ENCODE measurements around the gene THOP1. TPM values are rescaled to one million over a fixed set of nuclear protein-coding genes. Genes with fewer than 3 reads are reported as not detected.

THOP1 gene
- total RNA-seq, 1 donor from 2014 or later, result 29.3 TPM

- ATAC-seq (no peak), DNase-seq (peak; percentile 59)
- H3K36me3 ChIP-seq, result peaks cover 20% of the 10 kb centered on the region
- intact Hi-C loops (cut with DNase I), result no loop called here
- no peaks in the 10 kb centered on the region for H3K9me3 ChIP-seq
- TF ChIP-seq, protein P1, sequence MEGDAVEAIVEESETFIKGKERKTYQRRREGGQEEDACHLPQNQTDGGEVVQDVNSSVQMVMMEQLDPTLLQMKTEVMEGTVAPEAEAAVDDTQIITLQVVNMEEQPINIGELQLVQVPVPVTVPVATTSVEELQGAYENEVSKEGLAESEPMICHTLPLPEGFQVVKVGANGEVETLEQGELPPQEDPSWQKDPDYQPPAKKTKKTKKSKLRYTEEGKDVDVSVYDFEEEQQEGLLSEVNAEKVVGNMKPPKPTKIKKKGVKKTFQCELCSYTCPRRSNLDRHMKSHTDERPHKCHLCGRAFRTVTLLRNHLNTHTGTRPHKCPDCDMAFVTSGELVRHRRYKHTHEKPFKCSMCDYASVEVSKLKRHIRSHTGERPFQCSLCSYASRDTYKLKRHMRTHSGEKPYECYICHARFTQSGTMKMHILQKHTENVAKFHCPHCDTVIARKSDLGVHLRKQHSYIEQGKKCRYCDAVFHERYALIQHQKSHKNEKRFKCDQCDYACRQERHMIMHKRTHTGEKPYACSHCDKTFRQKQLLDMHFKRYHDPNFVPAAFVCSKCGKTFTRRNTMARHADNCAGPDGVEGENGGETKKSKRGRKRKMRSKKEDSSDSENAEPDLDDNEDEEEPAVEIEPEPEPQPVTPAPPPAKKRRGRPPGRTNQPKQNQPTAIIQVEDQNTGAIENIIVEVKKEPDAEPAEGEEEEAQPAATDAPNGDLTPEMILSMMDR (IDR thresholded peaks at IDR 0.05), result no peak
- no peak overlapping the region for H3K27ac ChIP-seq
- no peaks in the 10 kb centered on the region for H3K4me1 ChIP-seq
- no peaks in the 10 kb centered on the region for H3K27me3 ChIP-seq
- H3K4me3 ChIP-seq, result no peak overlapping the region
Observed at GRCh38 chr19:2811735-2812413, 26.6 kb downstream of the THOP1 start.

DNA sequence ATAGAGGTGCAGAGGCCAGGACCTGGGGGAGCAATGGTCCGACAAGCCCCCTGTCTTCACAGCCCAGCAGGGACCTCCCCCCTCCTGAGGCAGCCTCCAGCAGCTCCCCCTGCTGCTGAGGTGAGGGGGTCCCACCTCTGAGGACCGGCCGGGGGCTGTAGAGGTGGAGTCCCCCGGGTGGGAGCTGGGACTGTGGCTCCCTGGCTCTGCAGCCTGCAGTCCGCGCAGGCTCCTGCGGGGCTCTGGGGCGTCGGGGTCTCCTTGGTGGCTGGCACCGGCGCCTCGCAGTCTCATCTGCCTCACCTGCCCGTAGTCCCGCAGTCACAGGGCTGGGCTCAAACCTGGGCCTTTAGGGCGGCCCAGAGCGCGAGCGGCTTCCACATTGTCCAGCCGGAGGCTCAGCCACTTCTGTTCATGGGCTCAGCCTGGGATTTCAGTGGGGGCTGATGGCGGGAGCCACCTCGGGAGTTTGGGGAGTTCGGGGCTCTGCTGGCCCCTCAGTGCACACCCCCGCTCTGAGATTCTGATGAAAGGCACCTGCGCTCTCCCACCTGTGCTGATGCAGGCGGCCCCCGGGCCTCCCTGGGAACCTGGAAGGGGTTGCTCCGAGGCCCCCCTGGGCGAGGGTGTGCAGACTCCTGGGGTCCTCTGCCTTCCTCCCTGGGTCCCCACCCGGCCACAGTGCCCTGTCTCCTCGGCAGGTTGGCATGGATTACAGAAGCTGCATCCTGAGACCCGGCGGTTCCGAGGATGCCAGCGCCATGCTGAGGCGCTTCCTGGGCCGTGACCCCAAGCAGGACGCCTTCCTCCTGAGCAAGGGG is 27.3 kb downstream of the THOP1 start:
- TF ChIP-seq, protein P1 (IDR thresholded peaks at IDR 0.05), result no peak
- ATAC-seq (no peak), DNase-seq (peak; percentile 56)
- H3K27ac ChIP-seq, result no peak overlapping the region
- no peaks in the 10 kb centered on the region for H3K4me1 ChIP-seq
- H3K27me3 ChIP-seq, result no peaks in the 10 kb centered on the region
- peaks cover 14% of the 10 kb centered on the region for H3K36me3 ChIP-seq
- intact Hi-C loops (cut with DNase I), result no loop called here
- H3K4me3 ChIP-seq, result no peak overlapping the region
- no peaks in the 10 kb centered on the region for H3K9me3 ChIP-seq

GRCh38 chr19:2813235-2814160 is 28.2 kb downstream of the THOP1 start:
- H3K4me1 ChIP-seq, result no peaks in the 10 kb centered on the region
- DNase-seq, result no peak

DNA sequence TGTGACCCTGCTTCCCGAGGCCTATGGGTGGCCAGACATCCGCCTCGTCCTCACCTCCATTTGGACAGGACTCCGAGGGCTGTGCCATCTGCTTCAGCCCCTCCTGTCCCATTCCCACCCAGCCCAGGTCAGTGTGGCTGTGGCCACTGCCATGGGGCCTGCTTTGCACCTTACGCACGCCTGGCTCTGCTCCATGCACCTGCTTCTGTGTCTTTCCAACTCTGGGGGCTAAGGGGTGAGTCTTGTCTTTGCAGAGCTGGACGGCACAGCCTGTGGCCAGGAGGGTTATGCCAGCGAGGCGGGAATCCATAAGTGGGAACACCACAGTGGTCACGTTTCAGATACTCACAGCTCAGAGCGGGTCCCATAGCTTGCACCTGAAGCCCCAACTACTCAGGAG is 29.1 kb downstream of the THOP1 start:
- Histone ChIP-seq H3K27ac (no peak overlapping the region), H3K4me3 (no peak overlapping the region), H3K4me1 (no peaks in the 10 kb centered on the region), H3K36me3 (peaks cover 5% of the 10 kb centered on the region), H3K9me3 (no peaks in the 10 kb centered on the region), H3K27me3 (no peaks in the 10 kb centered on the region)
- no peak for ATAC-seq
- DNase-seq, result no peak
- TF ChIP-seq, protein P1 (IDR thresholded peaks at IDR 0.05), result no peak
- intact Hi-C loops (cut with DNase I), result no loop called here

More at GRCh38 chr19:2813235-2814160, 28.2 kb downstream of the THOP1 start:
- no peak overlapping the region for H3K4me3 ChIP-seq
- TF ChIP-seq, protein P1 (IDR thresholded peaks at IDR 0.05), result no peak
- H3K9me3 ChIP-seq, result no peaks in the 10 kb centered on the region
- no peaks in the 10 kb centered on the region for H3K27me3 ChIP-seq
- no peak for ATAC-seq
- intact Hi-C loops (cut with DNase I), result no loop called here
- H3K36me3 ChIP-seq, result peaks cover 14% of the 10 kb centered on the region
- no peak overlapping the region for H3K27ac ChIP-seq

- intact Hi-C loops (cut with DNase I), result no loop called here
Observed at GRCh38 chr19:2815191-2815614, 29.9 kb downstream of the THOP1 start.

More at GRCh38 chr19:2815191-2815614, 29.9 kb downstream of the THOP1 start:
- Histone ChIP-seq H3K4me3 (no peak overlapping the region), H3K9me3 (no peaks in the 10 kb centered on the region), H3K36me3 (no peaks in the 10 kb centered on the region), H3K4me1 (peaks cover under 1% of the 10 kb centered on the region), H3K27me3 (no peaks in the 10 kb centered on the region), H3K27ac (no peak overlapping the region)
- DNase-seq, result no peak
- TF ChIP-seq, protein P1 (IDR thresholded peaks at IDR 0.05), result no peak
- ATAC-seq, result no peak

Measured in upper lobe of right lung (tissue), 1 donor.